T-helper 22 cell (primary cell): ENCODE results near the gene FBRSL1.

Source experiments
- DNase-seq: peaks from one replicate; pipeline ENCODE4 v3.0.0-alpha.2; 2020; ENCODE audit warnings: low read depth

Gene FBRSL1

DNA sequence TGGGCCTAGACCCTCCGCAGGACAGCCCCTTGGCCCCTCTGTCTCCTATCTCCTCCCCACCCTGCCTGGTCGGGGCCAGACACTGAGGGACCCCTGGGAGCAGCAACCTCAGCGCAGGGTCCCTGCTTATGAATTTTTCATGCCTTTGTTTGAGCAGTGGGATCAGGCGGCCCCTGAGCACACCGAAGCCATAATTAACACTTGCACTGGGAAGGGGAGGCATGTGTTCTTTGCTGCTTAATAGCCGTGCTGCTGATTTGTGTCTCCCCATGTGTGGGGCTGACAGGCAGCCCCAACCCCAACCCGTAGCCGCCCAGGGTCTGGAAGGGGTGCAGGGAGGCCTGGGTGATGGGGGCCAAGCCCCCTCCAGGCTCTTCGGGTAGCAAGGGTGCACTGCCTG lies 52.7 kb downstream of the FBRSL1 start:
- DNase-seq, result no peak

DNA sequence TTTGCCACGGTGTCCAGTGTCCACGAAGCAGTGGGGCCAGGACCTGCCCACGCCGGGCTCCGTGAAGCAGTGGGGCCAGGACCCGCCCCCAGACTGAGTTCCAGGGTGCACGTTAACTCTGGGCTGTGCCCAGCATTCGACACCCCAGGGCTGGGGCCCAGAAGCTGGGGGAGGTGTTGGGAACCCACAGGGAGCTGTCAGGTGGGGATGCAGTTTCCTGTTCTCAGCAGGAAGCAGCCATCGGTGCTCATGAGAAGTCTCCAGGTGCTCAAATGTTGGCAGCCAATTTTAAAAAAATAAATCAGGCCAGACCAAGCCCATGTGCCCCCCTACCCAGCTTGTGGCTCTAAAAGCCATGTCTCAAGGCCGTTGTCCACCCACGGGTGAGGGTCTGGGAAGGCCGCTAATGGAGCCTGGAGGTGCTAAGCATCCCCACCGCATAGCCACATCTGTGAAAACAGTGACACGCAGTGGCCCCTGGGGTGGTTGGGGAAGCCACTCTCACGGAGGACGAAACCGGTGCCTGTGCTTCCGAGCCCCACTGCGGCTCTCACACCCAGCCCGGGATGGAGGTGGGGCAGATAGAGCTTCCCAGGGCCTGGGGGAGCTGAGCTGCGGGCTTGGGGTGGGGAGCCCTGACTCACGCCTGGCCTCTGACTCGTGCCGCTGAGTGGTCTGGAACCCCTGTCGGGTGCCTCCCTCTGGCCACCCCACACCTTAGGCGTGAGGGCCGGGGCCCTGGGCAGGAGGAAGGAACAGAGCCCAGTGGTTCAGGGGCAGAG lies 53.5 kb downstream of the FBRSL1 start:
- DNase-seq, result no peak

DNA sequence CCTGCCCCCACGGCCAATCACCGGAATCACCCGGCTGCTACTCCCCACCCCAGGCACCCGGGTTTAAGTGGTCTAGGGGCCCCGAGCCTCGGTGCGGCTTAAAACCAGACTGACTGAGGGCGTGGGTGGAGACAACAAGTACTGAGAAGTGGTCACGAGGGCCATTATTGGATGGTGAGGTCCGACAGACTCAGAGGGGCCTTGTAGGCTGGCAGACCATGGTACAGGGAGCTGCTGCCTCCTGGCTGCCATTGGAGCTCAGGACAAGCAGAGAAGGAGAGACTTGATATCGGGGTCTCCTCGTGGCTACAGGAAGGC lies 54.1 kb downstream of the FBRSL1 start:
- no peak for DNase-seq

DNA sequence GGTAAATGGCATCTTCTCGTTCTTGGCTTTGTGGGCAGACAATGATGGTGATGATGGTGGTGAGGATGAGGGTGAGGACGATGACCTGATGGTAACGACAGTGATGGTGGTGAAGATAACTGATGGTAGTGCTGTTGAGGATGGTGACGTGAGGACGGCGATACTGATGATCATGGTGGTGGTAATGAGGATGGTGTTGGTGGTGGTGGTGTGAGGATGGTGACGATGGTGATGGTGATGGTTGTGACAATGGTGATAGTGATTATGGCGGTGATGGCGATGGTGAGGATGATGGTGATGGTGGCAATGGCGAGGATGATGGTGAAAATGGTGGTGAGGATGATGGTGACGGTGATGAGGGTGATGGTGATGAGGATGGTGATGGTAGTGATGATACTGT lies 54.5 kb downstream of the FBRSL1 start:
- DNase-seq, result no peak

DNA sequence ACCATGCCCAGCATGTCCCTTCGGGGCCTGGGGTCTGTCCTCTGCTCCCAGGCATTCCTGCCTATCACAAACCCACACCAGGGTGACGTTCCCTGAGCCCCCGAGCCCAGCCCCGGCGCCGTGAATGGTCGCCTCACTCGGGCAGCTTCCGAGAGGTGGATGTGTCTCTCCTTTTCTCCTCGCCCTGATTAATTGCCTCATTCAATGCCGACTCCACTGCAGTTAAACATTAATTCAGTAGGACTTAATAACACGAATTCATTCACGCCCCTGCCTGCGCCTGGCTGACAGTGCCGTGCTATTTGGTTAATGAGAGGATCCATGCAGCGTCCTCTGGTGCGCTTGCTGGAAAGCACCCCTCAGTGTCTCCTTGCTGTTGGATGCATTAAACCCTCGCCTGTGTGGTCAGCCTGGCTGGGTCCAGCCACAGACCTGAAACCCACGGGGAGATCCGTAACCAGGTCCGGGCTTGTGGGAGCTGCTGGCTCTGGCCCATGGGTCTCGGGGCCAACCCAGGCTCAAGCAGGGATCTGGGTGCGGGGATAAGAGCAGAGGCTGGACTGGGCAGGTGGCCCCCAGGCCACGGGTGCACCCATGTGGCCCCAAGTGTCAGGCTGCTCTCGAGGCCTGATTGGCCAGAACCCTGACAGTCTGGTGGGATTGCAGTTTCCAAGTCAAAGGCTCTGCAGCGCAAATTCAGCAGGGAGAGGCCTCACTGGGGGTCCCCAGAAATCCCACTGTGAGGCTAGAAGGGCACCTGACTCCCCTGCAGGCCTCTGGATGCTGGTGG lies 55.4 kb downstream of the FBRSL1 start:
- DNase-seq, result no peak

DNA sequence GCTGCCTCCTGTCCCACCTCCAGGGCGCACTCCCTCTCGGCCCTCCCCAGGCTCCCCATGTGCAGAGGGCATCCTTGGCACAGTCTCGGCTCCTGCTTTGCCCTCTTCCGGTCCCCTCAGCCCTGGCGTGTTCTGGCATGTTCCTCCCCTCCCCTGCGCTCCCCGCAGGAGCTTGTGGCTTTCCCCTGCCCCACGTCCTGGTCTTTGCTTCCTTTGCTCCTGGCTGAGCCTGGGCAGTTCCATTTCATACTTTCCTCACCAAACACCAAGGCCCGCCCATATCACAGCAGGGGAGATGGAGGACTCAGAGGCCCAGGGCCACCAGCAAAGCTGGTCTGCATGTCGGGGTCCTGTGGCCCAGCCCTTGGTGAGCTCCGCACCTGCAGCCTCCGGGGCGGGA lies 56.0 kb downstream of the FBRSL1 start:
- no peak for DNase-seq

DNA sequence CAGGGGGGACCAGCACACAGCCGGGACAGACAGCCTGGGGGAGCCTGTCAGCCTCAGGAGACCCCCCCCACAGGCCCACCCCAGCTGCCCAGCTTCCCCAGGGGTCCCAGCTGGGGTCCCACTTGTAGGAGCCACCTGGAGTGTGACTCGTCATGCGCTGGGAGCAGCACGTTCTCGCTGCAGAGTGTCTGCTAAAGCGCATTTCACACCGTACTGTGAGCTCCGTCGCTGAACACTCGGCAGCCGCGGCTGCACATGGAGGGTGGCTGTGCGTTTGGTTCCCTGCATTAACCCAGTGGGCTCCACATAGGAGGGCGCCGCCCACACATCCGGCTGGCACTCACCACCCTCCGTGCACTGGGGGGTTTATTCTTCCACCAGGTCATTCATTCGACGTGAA lies 56.7 kb downstream of the FBRSL1 start:
- DNase-seq, result no peak

DNA sequence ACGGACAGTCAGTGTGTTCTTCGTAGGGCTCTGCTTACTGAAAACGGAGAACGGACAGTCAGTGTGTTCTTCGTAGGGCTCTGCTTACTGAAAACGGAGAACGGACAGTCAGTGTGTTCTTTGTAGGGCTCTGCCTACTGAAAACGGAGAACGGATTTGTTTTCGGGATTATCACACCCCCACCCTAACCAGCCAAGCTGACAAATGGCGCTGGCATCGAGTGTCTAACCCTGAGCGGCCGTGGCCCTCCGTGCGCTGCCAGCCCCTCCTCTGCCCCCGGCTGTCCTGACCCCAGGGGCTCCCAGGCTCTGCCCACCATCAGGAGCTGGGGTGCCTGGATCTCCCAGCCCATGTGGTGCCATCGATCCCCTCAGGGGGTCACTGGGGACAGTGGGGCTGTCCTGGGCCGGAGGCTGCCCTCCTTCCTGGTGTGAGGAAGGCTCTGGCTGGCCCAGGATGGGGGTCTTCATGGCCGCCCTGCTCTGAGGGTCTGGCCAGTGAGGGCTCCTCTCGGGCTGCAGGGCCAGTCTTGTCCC lies 57.3 kb downstream of the FBRSL1 start:
- DNase-seq, result no peak

DNA sequence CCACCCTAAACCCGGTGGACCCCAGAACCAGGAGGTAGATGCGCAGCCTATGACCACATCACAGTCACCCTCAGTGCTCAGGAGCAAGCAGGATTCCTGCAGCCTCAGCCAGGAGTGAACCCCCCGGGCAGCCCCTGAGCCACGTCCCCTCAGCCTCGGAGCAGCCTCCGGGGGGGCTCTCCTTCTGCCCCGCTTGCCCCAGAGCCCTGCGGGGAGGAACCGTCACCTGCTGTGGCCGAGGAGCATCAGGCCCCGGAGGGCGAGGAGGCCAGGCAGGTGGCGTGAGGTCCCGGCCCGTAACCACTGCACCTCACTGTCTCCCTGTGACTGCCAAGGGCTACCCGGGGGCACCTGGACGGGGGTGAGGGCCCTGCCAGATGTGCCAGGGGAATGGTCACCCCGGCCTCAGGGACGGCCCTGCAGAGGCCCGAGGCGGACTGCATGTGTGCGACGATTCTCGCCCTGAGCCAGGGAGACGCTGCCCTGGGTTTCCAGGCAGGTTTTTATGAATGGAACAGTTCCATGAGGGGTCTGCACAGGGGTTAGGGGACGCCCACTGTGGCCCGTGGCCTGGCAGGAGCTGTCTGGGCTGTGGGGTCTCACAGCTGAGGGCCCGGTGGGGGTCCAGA lies 58.6 kb downstream of the FBRSL1 start:
- no peak for DNase-seq

DNA sequence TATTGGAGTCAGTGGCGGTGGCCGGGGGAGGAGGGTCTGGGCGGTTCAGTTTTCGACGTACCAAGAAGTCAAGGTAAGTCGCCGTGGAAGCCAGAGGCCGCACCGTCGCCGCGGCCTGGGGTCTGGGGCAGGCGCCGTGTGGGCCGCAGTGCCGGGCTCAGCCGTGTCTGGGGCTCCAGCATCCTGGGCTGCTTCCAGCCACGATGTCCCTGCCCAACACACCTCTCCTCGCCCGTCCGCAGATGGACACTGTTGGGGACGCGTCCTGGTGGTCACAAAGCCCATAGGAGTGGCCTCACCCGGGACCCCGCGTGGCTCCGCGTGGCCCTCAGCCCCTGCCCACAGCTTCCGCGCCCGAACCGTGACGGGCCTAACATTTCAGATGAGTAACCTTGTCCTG lies 59.1 kb downstream of the FBRSL1 start:
- no peak for DNase-seq

DNA sequence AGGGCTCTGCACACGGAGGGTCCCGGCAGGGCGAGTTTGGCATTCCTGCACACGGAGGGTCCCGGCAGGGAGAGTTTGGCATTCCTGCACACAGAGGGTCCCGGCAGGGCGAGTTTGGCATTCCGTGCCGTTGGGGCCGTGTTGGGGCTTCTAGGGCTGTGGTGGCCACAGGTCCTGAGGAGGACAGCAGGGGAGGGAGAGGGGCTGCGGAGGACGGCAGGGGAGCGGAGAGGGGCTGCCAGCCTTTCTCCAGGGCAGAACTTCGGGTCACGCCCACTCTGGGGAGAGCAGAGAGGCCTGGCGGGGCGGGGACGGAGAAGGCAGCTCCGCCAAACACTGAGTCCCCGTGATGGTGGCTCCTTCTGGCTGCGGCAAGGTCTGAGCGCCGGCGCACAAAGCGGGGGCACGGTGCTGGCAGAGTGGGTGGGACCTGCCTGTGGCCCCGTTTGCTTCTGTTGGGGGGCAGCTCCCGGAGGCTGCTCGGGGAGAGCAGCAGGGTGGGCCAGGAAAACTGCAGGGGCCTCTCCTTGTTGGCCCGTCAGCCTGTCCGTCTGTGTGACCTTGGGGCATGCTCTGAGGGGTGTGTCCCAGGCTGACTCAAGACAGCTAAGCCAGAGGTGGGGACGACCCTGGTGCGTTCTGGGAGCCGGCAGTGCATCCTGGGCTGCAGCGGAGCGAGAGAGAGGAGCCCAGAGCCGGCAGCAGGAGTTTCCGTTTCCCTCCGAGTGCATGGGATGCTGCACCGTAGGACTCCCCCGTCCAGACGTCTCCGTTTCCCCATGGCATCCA lies 60.3 kb downstream of the FBRSL1 start:
- no peak for DNase-seq

DNA sequence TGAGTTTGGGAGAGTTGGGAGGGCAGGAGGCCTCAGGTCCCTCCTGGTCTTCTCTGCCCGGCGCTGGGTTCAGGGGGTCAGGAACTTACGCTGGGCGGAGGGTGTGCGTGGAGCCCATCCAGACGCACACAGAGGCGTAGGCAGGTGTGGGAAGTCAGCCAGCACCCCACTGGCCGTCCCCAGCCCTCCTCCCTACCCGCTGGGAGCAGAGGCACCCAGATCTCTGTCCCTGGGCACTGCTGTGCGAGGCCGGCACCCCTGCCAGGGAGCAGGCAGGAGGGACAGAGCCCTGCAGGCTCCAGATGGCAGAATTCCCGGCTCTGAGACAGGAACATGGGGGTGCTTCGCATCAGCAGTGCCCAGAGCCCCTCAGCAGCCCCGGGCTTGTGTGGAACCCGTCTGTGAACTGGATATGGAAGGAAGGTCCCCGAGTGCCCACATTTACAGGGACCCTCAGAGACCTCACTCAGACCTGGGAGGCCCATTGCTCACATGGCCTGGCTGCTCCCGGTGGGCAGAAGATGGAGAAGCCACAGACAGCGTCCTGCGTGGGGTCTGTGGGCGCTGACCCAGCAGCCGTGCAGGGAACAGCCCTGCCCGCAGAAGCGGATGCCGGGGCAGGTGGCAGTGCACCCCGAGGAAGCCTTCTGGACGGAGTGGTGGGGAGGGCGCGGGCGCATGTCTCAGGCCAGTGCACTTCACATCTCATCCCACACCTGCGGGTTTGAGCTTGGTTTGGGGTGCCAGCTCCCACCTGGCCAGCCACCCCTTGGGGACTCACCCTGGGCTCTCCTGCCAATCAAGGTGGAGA lies 61.1 kb downstream of the FBRSL1 start:
- DNase-seq, result no peak

DNA sequence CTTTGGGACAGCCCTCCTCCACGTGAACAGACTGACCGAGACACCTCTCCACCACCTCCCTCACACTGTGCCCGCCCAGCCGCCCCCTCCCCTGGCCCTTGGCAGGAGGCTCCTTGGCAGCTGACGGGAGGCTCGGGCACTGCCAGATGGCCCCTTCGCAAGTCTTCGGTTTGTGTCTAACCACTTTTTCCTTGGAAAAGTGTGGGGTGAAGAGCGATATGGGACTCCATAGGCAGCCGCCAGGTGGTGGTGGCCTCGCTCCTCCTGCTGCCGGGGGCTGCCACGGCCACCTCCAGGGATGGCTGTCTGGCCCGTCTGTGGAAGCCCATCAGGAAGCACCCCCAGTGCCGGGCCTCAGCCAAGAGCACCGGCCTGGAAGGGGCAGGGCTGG lies 61.7 kb downstream of the FBRSL1 start:
- no peak for DNase-seq

DNA sequence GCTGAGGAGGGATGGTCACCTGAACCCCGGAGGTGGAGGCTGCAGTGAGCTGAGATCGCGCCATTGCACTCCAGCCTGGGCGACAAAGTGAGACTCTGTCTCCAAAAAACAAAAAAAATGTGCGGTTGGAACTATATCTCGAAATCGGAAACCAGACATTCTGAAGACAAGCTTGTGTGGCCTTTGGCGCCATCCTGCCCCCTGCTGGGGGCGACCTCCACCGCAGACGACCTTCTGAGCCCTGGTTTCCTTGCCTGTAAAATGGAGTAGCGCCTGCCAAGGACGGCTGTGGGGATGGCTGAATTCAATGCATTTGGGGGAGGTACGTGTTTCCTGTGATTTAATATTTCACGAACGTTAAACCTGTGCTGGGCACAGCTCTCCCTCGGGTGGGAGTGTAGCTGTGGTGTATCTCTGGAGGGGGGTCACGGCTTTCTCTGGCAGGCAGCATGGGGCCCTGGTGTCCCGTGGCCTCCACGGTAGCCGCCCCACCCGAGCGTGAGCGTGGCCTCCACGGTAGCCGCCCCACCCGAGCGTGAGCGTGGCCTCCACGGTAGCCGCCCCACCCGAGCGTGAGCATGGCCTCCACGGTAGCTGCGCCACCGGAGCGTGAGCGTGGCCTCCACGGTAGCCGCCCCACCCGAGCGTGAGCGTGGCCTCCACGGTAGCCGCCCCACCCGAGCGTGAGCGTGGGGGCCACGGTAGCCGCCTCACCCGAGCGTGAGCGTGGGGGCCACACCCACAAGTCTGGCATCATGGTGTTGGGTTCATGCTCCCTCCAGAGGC lies 65.1 kb downstream of the FBRSL1 start:
- DNase-seq, result no peak

DNA sequence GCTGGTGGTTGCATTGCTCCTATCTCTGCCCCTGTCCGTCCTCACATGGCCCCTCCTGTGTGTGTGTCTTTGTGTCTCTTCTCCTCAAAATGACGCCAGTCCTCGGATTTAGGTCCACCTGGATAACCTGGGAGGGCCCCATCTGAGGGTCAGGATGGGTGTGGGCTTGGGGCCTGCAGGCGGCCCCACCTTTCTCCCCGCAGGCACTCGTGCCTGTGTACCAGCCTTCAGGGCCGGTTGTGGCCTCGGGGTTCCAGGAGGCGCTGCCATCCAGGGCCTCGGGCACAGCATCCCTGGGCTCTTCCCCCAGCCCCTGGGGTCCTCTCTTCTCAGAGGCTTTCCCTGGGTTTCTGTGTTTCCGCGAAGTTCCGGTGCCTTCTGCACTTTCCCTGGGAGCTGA lies 65.7 kb downstream of the FBRSL1 start:
- DNase-seq, result no peak

DNA sequence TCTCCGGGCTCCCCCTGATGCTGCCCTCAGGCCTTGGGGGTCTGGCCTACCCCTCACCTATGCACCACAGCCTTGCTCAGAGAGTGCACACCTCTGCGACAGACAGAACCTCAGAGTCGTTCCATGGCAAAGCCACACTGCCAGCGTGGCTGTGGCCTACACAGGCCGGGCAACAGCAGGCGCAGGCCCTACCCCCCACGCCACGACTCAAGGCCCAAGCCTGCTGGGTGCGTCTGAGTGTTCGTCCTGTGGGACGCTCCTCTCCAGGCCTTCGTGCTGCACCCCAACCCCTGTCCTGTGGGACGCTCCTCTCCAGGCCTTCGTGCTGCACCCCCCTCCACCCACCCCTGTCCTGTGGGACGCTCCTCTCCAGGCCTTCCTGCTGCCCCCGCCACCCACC lies 66.3 kb downstream of the FBRSL1 start:
- DNase-seq, result no peak

DNA sequence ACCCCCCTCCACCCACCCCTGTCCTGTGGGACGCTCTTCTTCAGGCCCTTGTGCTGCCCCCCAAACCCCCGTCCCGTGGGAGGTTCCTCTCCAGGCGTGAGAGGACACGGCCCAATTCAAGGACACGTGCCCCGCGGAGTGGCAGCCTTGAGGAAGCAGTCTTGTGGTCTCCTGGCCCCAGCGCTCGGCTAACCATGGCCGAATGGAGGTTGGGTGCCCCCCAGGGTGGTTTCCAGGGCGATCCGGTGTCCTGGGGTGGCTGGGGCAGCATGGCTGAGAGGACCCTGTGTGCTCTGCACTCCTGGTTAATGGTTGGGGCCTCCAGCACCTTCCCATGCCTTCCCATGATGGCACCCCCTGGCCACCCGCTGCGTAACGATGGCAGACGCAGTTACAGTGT lies 66.8 kb downstream of the FBRSL1 start:
- no peak for DNase-seq

DNA sequence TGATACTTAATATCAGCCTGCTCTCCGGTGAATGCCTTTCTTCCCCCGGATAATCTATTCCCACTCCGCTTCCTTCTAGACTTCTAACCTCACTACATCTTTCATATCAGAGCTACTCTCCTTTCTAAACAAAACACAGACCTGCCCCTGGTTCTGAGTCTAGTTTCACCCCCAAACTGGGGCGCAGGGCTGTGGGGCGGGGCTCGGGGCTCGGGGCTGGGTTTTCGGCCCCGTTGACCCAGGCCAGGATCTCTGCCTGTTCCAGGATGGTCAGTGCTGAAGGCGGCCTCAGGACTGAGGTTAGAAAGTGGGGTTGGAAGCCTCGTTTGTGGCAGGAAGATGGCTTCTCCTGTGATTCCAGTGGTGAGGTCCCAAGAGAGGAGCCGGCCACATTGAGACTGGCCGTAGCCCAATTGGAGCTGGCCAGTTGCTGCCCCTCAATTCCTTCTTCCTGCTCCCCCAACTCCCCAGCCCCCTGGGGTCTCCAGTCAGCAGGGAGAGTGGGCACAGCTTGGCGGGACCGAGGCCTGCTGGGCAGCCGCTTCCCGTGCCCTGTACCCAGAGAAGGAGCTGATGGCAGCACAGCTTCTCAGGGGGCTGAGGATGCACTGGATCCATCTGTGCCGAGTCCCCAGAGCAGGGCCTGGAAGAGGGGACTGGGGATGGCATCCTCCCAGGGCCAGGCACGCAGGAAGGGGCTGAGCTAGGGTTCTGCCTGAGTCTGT lies 67.5 kb downstream of the FBRSL1 start:
- no peak for DNase-seq

DNA sequence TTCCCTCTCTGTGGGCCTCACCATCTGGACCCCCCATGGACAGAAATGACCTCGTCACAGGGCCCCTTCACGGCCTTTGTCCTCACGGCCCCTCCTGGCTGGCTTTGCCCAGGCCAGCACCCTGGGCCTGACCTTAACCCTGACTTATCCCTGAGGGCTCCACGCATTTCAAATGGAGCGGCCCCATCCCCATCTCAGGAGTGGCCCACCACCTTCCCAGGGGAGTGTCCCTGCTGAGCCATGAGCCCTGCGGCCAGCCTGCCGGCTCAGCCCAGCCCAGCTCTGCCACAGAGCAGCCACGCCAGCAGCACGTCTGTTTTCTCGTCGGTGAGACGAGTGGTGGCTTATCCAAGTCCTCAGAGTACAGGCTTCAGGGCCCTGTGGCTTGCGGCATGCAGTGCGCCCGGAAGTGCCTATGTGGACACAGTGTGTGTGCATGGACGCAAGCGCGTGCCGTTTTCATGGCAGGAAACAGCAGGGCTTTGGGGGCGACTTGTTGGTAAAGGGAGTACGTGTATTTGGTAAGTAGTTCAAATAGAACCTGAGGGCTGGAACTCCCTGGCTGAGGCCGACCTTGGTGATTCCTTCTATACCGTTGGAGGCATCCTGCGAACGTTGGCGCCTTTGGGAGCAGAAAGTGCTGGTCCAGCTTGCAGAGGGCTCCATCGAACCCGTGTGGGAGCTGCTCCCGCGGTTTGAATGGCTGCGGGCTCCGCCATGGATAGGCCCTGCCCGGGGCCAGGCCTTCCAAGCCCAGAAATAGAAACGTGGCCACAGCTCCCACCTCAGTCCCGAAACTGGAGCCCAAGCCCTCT lies 68.3 kb downstream of the FBRSL1 start:
- no peak for DNase-seq
